ENCODE results near the gene RDX.

The RDX gene

DNA sequence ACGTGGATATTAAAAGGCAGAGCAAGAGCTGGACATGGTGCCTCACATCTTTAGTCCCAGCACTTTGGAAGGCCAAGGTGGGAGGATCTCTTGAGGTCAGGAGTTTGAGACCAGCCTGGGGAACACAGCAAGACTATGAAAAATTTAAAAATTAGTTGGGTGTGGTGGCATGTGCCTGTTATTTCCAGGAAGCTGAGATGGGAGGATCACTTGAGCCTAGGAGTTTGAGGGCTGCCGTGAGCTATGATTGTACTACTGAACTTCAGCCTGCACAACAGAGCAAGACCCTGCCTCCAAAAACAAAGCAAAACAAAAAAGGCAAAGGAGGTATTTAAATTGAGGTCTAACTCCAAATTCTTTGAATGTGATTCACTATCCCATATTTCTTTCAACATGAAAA lies 23.5 kb downstream of the RDX start:
- TF ChIP-seq GATA1 (IDR thresholded peaks at IDR 0.05; ENCODE audit: low read depth, low read length) = no peak
- no peak for TF ChIP-seq POLR2A (IDR thresholded peaks at IDR 0.05; ENCODE audit: low read length)
- no peak for DNase-seq

DNA sequence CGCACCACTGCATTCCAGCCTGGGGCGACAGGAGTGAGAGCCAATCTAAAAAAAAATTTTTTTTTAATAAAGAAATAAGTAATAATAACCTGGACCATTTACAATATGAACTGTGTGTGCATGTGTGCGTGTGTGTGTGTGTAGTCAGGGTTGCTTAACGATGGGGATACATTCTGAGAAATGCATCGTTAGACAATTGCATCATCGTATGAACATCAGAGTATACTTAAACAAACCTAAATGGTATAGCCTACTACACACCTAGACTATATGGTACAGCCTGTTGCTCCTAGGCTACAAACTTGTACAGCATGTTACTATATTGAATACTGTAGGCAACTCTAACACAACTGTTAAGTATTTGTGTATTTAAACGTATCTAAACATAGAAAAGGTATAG lies 26.4 kb downstream of the RDX start:
- DNase-seq = no peak
- TF ChIP-seq GATA1 (IDR thresholded peaks at IDR 0.05; ENCODE audit: low read depth, low read length) (no peak), POLR2A (IDR thresholded peaks at IDR 0.05; ENCODE audit: low read length) (no peak)

DNA sequence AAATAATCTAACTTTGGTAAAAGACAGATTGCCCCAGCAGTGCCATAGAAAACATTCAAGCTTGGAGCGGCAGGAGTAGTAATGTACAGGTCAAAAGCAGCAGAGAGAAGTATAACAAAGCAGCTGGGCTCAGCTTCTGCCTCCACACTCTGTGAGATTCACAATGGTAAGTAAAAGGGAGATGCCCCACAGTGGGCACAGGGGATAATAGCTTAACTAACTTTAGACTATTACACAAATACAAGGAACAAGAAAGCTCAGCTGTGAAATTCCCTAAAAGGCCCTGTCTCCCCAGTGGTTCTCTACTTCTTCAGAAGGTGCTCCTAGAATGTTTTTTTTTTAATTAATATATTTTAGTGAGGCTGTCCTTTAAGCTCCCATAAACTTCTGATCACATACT lies 28.0 kb downstream of the RDX start:
- DNase-seq = no peak
- TF ChIP-seq POLR2A (IDR thresholded peaks at IDR 0.05; ENCODE audit: low read length) (no peak), GATA1 (IDR thresholded peaks at IDR 0.05; ENCODE audit: low read depth, low read length) (no peak)

GRCh38 chr11:110262072-110262403 lies 34.4 kb downstream of the RDX start:
- TF ChIP-seq POLR2A (IDR thresholded peaks at IDR 0.05; ENCODE audit: low read length) (no peak), GATA1 (IDR thresholded peaks at IDR 0.05; ENCODE audit: low read depth, low read length) (no peak)
- DNase-seq = no peak

GRCh38 chr11:110261195-110262071 lies 35.0 kb downstream of the RDX start:
- no peak for DNase-seq
- TF ChIP-seq POLR2A (IDR thresholded peaks at IDR 0.05; ENCODE audit: low read length) = no peak
- no peak for TF ChIP-seq GATA1 (IDR thresholded peaks at IDR 0.05; ENCODE audit: low read depth, low read length)

- TF ChIP-seq GATA1 (IDR thresholded peaks at IDR 0.05; ENCODE audit: low read depth, low read length) (no peak), POLR2A (IDR thresholded peaks at IDR 0.05; ENCODE audit: low read length) (no peak)
- DNase-seq = no peak
Measured at GRCh38 chr11:110253525-110253924, 42.9 kb downstream of the RDX start.

GRCh38 chr11:110251836-110252235 lies 44.6 kb downstream of the RDX start:
- TF ChIP-seq POLR2A (IDR thresholded peaks at IDR 0.05; ENCODE audit: low read length) (no peak), GATA1 (IDR thresholded peaks at IDR 0.05; ENCODE audit: low read depth, low read length) (no peak)
- peak; percentile 21 to 49 for DNase-seq

DNA sequence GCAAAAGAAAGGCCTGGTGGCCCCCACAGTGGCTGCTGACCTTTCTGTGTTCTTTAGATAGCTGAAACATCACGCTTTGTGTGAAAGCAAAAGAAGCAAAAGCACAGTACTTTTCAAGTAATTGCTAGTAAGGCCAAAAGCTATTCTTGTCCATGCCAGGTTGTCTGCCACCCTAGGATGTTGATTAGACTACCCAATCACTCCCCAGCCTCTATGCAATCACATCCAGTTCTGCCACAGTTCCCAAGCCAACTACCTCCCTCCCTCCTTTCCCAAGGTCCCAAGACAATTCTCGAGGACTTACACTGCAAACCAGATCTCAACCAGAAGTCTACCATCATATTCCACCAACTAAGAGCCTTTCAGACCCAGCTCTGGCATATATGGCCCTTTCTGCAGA lies 46.2 kb downstream of the RDX start:
- TF ChIP-seq POLR2A (IDR thresholded peaks at IDR 0.05; ENCODE audit: low read length) = no peak
- TF ChIP-seq GATA1 (IDR thresholded peaks at IDR 0.05; ENCODE audit: low read depth, low read length) = no peak
- no peak for DNase-seq

- no peak for DNase-seq
- TF ChIP-seq GATA1 (IDR thresholded peaks at IDR 0.05; ENCODE audit: low read depth, low read length) = no peak
- no peak for TF ChIP-seq POLR2A (IDR thresholded peaks at IDR 0.05; ENCODE audit: low read length)
Measured at GRCh38 chr11:110249766-110250165, 46.6 kb downstream of the RDX start.

DNA sequence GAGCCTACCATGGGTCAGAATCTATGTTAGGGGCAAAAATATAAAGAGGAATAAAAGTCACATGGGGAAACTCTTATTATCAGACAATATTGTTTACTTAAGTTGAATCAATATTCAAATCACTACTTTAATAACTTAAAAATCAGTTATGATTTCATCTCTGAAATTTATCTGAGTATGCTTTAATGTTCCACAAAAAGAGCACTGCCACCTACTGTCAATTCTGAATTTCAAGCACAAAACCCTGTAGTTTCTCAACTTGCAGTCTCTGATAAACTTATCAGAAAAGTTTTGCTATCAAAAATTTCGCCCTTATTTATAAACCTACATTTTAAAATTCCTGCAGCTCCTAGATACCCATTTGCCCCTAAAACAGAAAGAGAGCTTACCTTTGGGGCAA lies 47.3 kb downstream of the RDX start:
- no peak for TF ChIP-seq POLR2A (IDR thresholded peaks at IDR 0.05; ENCODE audit: low read length)
- no peak for TF ChIP-seq GATA1 (IDR thresholded peaks at IDR 0.05; ENCODE audit: low read depth, low read length)
- peak in 1 of 2 experiments; percentile 1 for DNase-seq

DNA sequence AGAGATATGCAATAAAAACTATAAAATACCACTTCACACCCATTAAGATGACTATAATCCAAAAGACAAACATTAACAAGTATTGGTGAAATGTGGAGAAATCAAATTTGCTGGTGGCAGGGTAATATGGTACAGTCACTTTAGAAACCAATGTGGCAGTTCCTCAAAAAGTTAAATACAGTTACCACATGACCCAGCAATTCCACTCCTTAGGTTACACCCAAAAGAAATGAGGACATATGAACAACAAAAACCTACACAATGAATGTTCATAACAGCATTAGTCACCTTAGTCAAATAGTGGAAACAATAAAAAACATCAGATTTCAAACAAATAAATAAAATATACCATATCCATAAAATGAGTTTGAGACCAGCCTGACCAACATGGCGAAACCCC lies 52.6 kb downstream of the RDX start:
- DNase-seq = no peak
- TF ChIP-seq GATA1 (IDR thresholded peaks at IDR 0.05; ENCODE audit: low read depth, low read length) = no peak
- TF ChIP-seq POLR2A (IDR thresholded peaks at IDR 0.05; ENCODE audit: low read length) = no peak

DNA sequence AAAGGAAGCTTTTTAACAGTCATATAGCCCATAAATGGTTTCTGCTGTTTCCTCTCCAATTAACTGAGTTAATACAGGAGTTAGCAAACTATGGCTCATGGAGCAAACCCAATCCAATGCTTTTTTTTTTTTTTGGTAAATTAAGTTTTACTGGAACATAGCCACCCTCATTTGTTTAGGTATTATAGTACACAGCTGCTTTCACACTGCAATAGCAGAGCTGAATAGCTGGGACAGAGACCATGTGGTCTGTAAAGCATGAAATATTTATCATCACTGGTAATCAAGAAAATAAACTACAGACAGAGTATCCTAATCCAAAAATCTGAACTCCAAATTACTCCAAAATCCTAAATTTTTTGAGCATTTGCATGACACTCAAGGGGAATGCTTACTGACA lies 53.7 kb downstream of the RDX start:
- no peak for TF ChIP-seq POLR2A (IDR thresholded peaks at IDR 0.05; ENCODE audit: low read length)
- TF ChIP-seq GATA1 (IDR thresholded peaks at IDR 0.05; ENCODE audit: low read depth, low read length) = no peak

GRCh38 chr11:110242188-110242587 lies 54.2 kb downstream of the RDX start:
- DNase-seq = no peak
- TF ChIP-seq POLR2A (IDR thresholded peaks at IDR 0.05; ENCODE audit: low read length) (no peak), GATA1 (IDR thresholded peaks at IDR 0.05; ENCODE audit: low read depth, low read length) (no peak)

More for the DNA sequence above, 53.7 kb downstream of the RDX start:
- DNase-seq = no peak

DNA sequence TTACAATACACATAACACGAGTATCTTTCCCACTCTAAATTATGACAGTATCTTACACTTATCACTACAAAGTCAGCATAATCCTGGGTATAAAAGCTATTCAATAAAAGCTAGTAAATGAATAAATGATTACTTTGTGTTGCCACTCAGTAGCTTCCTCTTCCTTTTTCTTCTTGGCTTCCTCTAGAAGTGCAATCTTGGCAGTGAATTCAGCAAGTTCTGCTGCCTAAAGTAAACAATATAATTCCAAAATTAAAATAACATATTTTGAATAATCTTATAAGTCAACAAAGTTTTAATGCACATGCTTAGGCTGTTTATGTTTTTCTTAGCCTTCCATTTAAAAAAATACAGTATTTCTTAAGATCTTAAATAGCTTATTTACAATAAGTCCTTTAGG lies 60.4 kb downstream of the RDX start:
- no peak for DNase-seq
- no peak for TF ChIP-seq GATA1 (IDR thresholded peaks at IDR 0.05; ENCODE audit: low read depth, low read length)
- TF ChIP-seq POLR2A (IDR thresholded peaks at IDR 0.05; ENCODE audit: low read length) = no peak

DNA sequence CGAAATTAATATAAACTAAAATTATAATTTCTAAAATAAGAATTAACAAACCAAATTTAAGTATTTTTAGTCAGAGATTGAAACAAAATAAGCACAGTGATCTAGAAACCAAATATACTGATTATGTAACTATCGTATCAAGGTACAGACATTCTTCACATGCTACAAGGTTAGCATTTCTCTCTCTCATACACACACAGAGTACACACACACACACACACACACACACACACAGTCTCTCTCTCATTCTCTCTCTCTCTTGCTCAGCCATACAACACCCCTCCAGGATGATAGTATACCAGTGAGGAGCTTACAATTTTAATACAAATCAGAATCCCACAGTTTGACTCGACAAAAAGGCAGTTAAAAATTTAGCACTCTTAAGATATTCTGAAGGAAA lies 66.0 kb downstream of the RDX start:
- no peak for DNase-seq
- TF ChIP-seq GATA1 (IDR thresholded peaks at IDR 0.05; ENCODE audit: low read depth, low read length) = no peak

All from erythroblast (primary cell).